ENCODE results near the gene COG5. TPM values are rescaled to one million over a fixed set of nuclear protein-coding genes. Genes with fewer than 3 reads are reported as not detected.
"Not testable (repeated sequence)": the region's sequence is repeated elsewhere in the genome, so short reads cannot be mapped to it uniquely, and the experiment has no call there.

Gene COG5
- total RNA-seq, 2 experiments from 2014 or later: 37.6 to 40.3 TPM

DNA sequence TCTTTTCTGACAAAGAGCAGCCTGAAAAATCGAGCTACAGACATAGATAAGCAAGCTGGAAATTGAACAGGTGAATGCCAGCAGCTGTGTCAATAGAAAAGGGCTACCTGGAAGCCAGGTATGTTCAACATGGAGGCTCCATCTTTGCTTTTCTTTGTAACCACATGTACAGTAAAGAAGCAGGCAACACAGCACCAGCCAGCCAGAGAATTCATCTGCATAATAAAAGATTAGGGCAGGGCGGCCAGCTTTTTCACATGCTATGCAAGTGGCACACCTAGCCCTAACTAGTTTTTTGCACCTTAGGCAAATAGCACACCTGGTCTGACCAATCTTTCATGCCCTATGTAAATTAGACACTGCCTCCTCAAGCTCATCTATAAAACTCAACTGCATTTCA is 25.7 kb downstream of the COG5 start:
- intact Hi-C loops (cut with micrococcal nuclease): no loop called here
- Mint-ChIP-seq H3K4me3 (no peak overlapping the region), H3K36me3 (ENCODE audit: low read depth) (peaks cover 63% of the 10 kb centered on the region), H3K27ac (no peak overlapping the region), H3K9me3 (peaks cover 20% of the 10 kb centered on the region), H3K27me3 (no peaks in the 10 kb centered on the region), H3K4me1 (ENCODE audit: low read depth) (peaks cover 27% of the 10 kb centered on the region)
- ATAC-seq: no peak
- ChIA-PET CTCF (interaction anchor here (1.5 kb wide), 1 partner anchor 10 kb away, joined by 4 read pairs; no protein-coding TSS in a partner anchor), POLR2A (interaction anchor here (0.7 kb wide), 1 partner anchor 69 kb away, joined by 3 read pairs; no protein-coding TSS in a partner anchor)
- DNase-seq: no peak
- TF ChIP-seq, protein P1, sequence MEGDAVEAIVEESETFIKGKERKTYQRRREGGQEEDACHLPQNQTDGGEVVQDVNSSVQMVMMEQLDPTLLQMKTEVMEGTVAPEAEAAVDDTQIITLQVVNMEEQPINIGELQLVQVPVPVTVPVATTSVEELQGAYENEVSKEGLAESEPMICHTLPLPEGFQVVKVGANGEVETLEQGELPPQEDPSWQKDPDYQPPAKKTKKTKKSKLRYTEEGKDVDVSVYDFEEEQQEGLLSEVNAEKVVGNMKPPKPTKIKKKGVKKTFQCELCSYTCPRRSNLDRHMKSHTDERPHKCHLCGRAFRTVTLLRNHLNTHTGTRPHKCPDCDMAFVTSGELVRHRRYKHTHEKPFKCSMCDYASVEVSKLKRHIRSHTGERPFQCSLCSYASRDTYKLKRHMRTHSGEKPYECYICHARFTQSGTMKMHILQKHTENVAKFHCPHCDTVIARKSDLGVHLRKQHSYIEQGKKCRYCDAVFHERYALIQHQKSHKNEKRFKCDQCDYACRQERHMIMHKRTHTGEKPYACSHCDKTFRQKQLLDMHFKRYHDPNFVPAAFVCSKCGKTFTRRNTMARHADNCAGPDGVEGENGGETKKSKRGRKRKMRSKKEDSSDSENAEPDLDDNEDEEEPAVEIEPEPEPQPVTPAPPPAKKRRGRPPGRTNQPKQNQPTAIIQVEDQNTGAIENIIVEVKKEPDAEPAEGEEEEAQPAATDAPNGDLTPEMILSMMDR (IDR thresholded peaks at IDR 0.05): no peak

DNA sequence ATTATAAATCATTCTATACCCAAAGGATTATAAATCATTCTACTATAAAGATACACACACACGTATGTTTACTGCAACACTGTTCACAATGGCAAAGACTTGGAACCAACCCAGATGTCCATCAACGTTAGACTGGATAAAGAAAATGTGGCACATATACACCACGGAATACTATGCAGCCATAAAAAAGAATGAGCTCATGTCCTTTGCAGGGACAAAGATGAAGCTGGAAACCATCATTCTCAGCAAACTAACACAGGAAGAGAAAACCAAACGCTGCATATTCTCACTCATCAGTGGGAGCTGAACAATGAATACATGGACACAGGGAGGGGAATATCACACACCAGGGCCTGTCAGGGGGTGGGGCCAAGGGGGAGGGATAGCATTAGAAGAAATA is 26.5 kb downstream of the COG5 start:
- Mint-ChIP-seq H3K4me1 (ENCODE audit: low read depth) (peaks cover 27% of the 10 kb centered on the region), H3K9me3 (peaks cover 20% of the 10 kb centered on the region), H3K36me3 (ENCODE audit: low read depth) (peaks cover 62% of the 10 kb centered on the region)
- DNase-seq; H3K27ac Mint-ChIP-seq; ATAC-seq; H3K4me3 Mint-ChIP-seq; POLR2A ChIA-PET; H3K27me3 Mint-ChIP-seq; intact Hi-C loops (cut with micrococcal nuclease); CTCF ChIA-PET: not testable (repeated sequence)

DNA sequence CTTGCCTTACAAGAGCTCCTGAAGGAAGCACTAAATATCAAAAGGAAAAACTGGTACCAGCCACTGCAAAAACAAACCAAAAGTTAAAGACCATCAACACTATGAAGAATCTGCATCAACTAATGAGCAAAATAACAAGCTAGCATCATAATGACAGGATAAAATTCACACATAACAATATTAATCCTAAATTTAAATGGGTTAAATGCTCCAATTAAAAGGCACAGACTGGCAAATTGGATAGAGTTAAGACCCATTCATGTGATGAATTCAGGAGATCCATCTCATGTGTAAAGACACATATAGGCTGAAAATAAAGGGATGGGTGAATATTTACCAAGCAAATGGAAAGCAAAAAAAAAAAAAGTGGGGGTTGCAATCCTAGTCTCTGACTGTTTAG is 29.6 kb downstream of the COG5 start:
- ATAC-seq (no peak), DNase-seq (no peak)
- Mint-ChIP-seq H3K4me1 (ENCODE audit: low read depth) (peaks cover 23% of the 10 kb centered on the region), H3K9me3 (peaks cover 20% of the 10 kb centered on the region), H3K27me3 (no peaks in the 10 kb centered on the region), H3K4me3 (no peak overlapping the region), H3K27ac (no peak overlapping the region), H3K36me3 (ENCODE audit: low read depth) (peaks cover 58% of the 10 kb centered on the region)
- POLR2A ChIA-PET: no interaction called here
- CTCF ChIA-PET: no interaction called here
- TF ChIP-seq, protein P1 (IDR thresholded peaks at IDR 0.05): no peak
- intact Hi-C loops (cut with micrococcal nuclease): no loop called here

DNA sequence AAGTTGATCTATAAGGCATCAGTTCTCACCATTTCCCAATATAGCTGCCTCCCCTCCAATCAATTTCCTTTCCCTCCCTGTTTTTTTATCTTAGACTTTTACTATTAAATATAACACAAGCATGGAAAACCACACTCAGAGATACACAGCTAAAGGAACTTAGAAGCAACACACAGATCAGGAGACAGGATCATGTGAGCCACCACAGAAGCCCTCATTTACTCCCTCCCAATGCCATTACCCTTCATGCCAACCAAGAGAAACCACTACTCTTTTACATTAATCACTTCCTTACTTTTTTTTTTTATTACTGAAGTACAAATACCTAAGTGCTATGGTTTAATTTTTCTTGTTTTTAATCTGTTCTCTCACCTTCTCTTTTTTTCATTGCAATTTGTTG is 33.0 kb downstream of the COG5 start:
- intact Hi-C loops (cut with micrococcal nuclease): no loop called here
- POLR2A ChIA-PET: interaction anchor here (0.7 to 0.8 kb wide), 2 partner anchors 33 to 45 kb away, joined by 3 to 4 read pairs; no protein-coding TSS in a partner anchor
- Mint-ChIP-seq H3K4me3 (no peak overlapping the region), H3K36me3 (ENCODE audit: low read depth) (peaks cover 46% of the 10 kb centered on the region), H3K27me3 (no peaks in the 10 kb centered on the region), H3K27ac (no peak overlapping the region), H3K9me3 (peaks cover 11% of the 10 kb centered on the region), H3K4me1 (ENCODE audit: low read depth) (peaks cover 29% of the 10 kb centered on the region)
- TF ChIP-seq, protein P1 (IDR thresholded peaks at IDR 0.05): no peak
- DNase-seq (no peak), ATAC-seq (no peak)
- CTCF ChIA-PET: no interaction called here

DNA sequence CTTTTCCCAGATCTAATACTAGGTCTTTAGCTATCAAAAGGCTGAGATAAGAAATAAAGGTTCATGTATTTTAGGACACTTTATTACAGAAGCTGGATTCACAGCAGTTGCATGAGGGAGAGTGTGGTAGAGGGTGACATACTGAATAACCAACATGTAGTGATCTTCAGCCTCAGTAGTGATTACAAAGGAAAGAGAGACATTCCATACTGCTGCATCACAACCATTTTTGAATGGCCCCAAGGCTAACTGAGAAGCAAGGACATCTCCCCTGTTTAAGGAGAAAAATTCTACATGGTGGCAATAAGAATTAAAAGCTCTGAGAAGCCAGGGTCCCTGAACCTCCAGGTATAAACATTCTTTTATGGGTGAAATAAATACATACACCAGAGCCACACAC is 35.3 kb downstream of the COG5 start:
- H3K27ac Mint-ChIP-seq: no peak overlapping the region
- intact Hi-C loops (cut with micrococcal nuclease): no loop called here
- no peaks in the 10 kb centered on the region for H3K9me3 Mint-ChIP-seq
- H3K36me3 Mint-ChIP-seq (ENCODE audit: low read depth): peaks cover 31% of the 10 kb centered on the region
- no peak for DNase-seq
- H3K4me1 Mint-ChIP-seq (ENCODE audit: low read depth): peaks cover 12% of the 10 kb centered on the region
- ChIA-PET CTCF (interaction anchor here (1.6 kb wide), 1 partner anchor 10 kb away, joined by 4 read pairs; no protein-coding TSS in a partner anchor), POLR2A (interaction anchor here (0.7 kb wide), 1 partner anchor 42 kb away, joined by 4 read pairs; no protein-coding TSS in a partner anchor)
- no peak overlapping the region for H3K4me3 Mint-ChIP-seq
- TF ChIP-seq, protein P1 (IDR thresholded peaks at IDR 0.05): no peak
- H3K27me3 Mint-ChIP-seq: no peaks in the 10 kb centered on the region
- ATAC-seq: no peak
